Measurements from ENCODE around the gene PSAP.
A peak's percentile ranks its signal among the peaks of the same experiment; 100 is the strongest.
"Not testable (repeated sequence)": the region's sequence is repeated elsewhere in the genome, so short reads cannot be mapped to it uniquely, and the experiment has no call there.

PSAP gene

GRCh38 chr10:71850743-71851464, at the start of gene PSAP:
Gene PSAP, minus strand, starts transcription at chr10:71851251. Its CDS starts 30 bp downstream, at chr10:71851221.
- DNase-seq, result peak; percentile 97

GRCh38 chr10:71900441-71901180, 49.6 kb upstream of the PSAP start:
- no peak for DNase-seq

GRCh38 chr10:71899665-71900412, 48.8 kb upstream of the PSAP start:
- no peak for DNase-seq

GRCh38 chr10:71898346-71898745, 47.3 kb upstream of the PSAP start:
- DNase-seq, result not testable (repeated sequence)

- no peak for DNase-seq
Observed at GRCh38 chr10:71893920-71894319, 42.9 kb upstream of the PSAP start.

- DNase-seq, result no peak
Observed at GRCh38 chr10:71893258-71893815, 42.3 kb upstream of the PSAP start.

GRCh38 chr10:71891437-71891836, 40.4 kb upstream of the PSAP start:
- DNase-seq, result no peak

- DNase-seq, result no peak
Observed at GRCh38 chr10:71889388-71889987, 38.4 kb upstream of the PSAP start.

- peak; percentile 66 for DNase-seq
Observed at GRCh38 chr10:71888623-71889387, 37.8 kb upstream of the PSAP start.

- no peak for DNase-seq
Observed at GRCh38 chr10:71888248-71888622, 37.2 kb upstream of the PSAP start.

- no peak for DNase-seq
Observed at GRCh38 chr10:71887743-71888142, 36.7 kb upstream of the PSAP start.

GRCh38 chr10:71882813-71883659, 32.0 kb upstream of the PSAP start:
- no peak for DNase-seq

GRCh38 chr10:71881647-71882355, 30.8 kb upstream of the PSAP start:
- DNase-seq, result no peak

- DNase-seq, result not testable (repeated sequence)
Observed at GRCh38 chr10:71881307-71881624, 30.2 kb upstream of the PSAP start.

GRCh38 chr10:71880425-71881306, 29.6 kb upstream of the PSAP start:
- DNase-seq, result no peak

GRCh38 chr10:71878327-71879034, 27.4 kb upstream of the PSAP start:
- DNase-seq, result peak; percentile 67

GRCh38 chr10:71877821-71878220, 26.8 kb upstream of the PSAP start:
- no peak for DNase-seq

- not testable (repeated sequence) for DNase-seq
Observed at GRCh38 chr10:71874680-71875354, 23.8 kb upstream of the PSAP start.
